Endodermal cell (in vitro differentiated cells): ENCODE measurements around the gene NCK2. TPM values are rescaled to one million over a fixed set of nuclear protein-coding genes. Genes with fewer than 3 reads are reported as not detected.

Source experiments
- DNase-seq: peaks from one replicate; pipeline ENCODE4 v3.0.0-alpha.2; 2017
- H3K27ac ChIP-seq: 2 replicates; pipeline ENCODE4 v1.5.1; 2013; ENCODE audit warnings: mild to moderate bottlenecking, low read depth, low read length, moderate library complexity
- H3K27me3 ChIP-seq: 2 replicates; pipeline ENCODE4 v1.6.1; 2013; ENCODE audit warnings: mild to moderate bottlenecking, low read length, moderate library complexity; ENCODE audit not compliant: insufficient read depth, control insufficient read depth, poor library complexity, severe bottlenecking
- H3K36me3 ChIP-seq: 2 replicates; pipeline ENCODE4 v1.7.0; 2013; ENCODE audit warnings: mild to moderate bottlenecking, low read length, moderate library complexity; ENCODE audit not compliant: control insufficient read depth, insufficient read depth
- H3K4me1 ChIP-seq: one replicate; pipeline ENCODE4 v1.7.0; 2013; ENCODE audit warnings: low read length; ENCODE audit not compliant: control insufficient read depth, insufficient read depth
- H3K4me3 ChIP-seq: 2 replicates; pipeline ENCODE4 v1.5.1; 2013; ENCODE audit warnings: mild to moderate bottlenecking, low read length, moderate library complexity
- H3K9ac ChIP-seq: 2 replicates; pipeline ENCODE4 v1.6.1; 2013; ENCODE audit warnings: mild to moderate bottlenecking, low read length, moderate library complexity; ENCODE audit not compliant: poor library complexity, severe bottlenecking; ENCODE audit errors: extremely low read depth
- H3K9me3 ChIP-seq: 2 replicates; pipeline ENCODE4 v1.6.1; 2013; ENCODE audit warnings: mild to moderate bottlenecking, low read length, moderate library complexity; ENCODE audit not compliant: control insufficient read depth
- H3K27ac Mint-ChIP-seq: 2 replicates; pipeline ENCODE4 v1.8.0; 2020; ENCODE audit warnings: mixed read lengths
- H3K27me3 Mint-ChIP-seq: 2 replicates; pipeline ENCODE4 v1.8.0; 2021; ENCODE audit warnings: mild to moderate bottlenecking, mixed read lengths; ENCODE audit not compliant: insufficient read depth
- H3K36me3 Mint-ChIP-seq: 2 replicates; pipeline ENCODE4 v1.8.0; 2020; ENCODE audit warnings: low read depth, mixed read lengths
- H3K4me1 Mint-ChIP-seq: 2 replicates; pipeline ENCODE4 v1.8.0; 2020; ENCODE audit warnings: mixed read lengths
- H3K4me3 Mint-ChIP-seq: 2 replicates; pipeline ENCODE4 v1.8.0; 2020; ENCODE audit warnings: mild to moderate bottlenecking, moderate library complexity, mixed read lengths
- H3K9me3 Mint-ChIP-seq: 2 replicates; pipeline ENCODE4 v1.8.0; 2020; ENCODE audit warnings: mild to moderate bottlenecking, mixed read lengths
- CTCF ChIP-seq: fragments of 200-600 bp; sonication (generic); conservative IDR thresholded peaks from 2 replicates; pipeline ENCODE4 v1.5.0; 2021; ENCODE audit warnings: antibody characterized with exemption, mild to moderate bottlenecking
- WGBS, 2 experiments: methylation state at CpG; one replicate each; pipeline versions ENCODE4 v1.1.5 to v1.1.7; 2013; ENCODE audit warnings: missing lambda C conversion rate in 2 of 2, mixed read lengths in 1 of 2; ENCODE audit not compliant: insufficient coverage in 1 of 2, insufficient read length in 1 of 2; 5-methylcytosine and 5-hydroxymethylcytosine counted together
- total RNA-seq, 2 donors: library from RNA; stranded (reverse); fragmentation: NEBNext Ultra II Directional in 1 of 2; extraction: Animal tissue kit (Norgen Biotek cat#: 25700) in 1 of 2; gene quantifications; 2 replicates in 1 of 2; 3 replicates in 1 of 2; pipeline ENCODE4 v1.2.1, GENCODE V29; 2021

The NCK2 gene
- total RNA-seq, 2 donors from 2014 or later: 58.9 to 63.8 TPM

- H3K4me1 ChIP-seq: no peaks in the 10 kb centered on the region
- H3K27me3 ChIP-seq: no peaks in the 10 kb centered on the region
- H3K36me3 Mint-ChIP-seq: peaks cover 12% of the 10 kb centered on the region
- no peaks in the 10 kb centered on the region for H3K27me3 Mint-ChIP-seq
- peaks cover 22% of the 10 kb centered on the region for H3K4me1 Mint-ChIP-seq
- no peaks in the 10 kb centered on the region for H3K9me3 ChIP-seq
- no peak for TF ChIP-seq CTCF
- no peak overlapping the region for H3K4me3 Mint-ChIP-seq
- H3K9me3 Mint-ChIP-seq: no peaks in the 10 kb centered on the region
- H3K9ac ChIP-seq: no peak overlapping the region
- DNase-seq: no peak
- peaks cover 2% of the 10 kb centered on the region for H3K36me3 ChIP-seq
- H3K27ac Mint-ChIP-seq: no peak overlapping the region
- no peak overlapping the region for H3K27ac ChIP-seq
- WGBS, 2 experiments: 94 to 96% methylated on average over 2 to 3 of the region's 3 CpGs
- no peak overlapping the region for H3K4me3 ChIP-seq
Measured at GRCh38 chr2:105803337-105803736, 58.6 kb downstream of the NCK2 start.

GRCh38 chr2:105803773-105804172 is 59.1 kb downstream of the NCK2 start:
- DNase-seq: peak; percentile 10
- no peak overlapping the region for H3K9ac ChIP-seq
- Mint-ChIP-seq H3K9me3 (no peaks in the 10 kb centered on the region), H3K4me3 (no peak overlapping the region), H3K4me1 (peaks cover 27% of the 10 kb centered on the region), H3K27ac (no peak overlapping the region), H3K36me3 (peaks cover 14% of the 10 kb centered on the region), H3K27me3 (no peaks in the 10 kb centered on the region)
- no peak for TF ChIP-seq CTCF
- H3K36me3 ChIP-seq: peaks cover 3% of the 10 kb centered on the region
- no peak overlapping the region for H3K27ac ChIP-seq
- no peaks in the 10 kb centered on the region for H3K27me3 ChIP-seq
- 95 to 100% methylated on average over 2 to 4 of the region's 4 CpGs for WGBS, 2 experiments
- H3K9me3 ChIP-seq: no peaks in the 10 kb centered on the region
- H3K4me1 ChIP-seq: no peaks in the 10 kb centered on the region
- H3K4me3 ChIP-seq: no peak overlapping the region

- Histone ChIP-seq H3K9ac (no peak overlapping the region), H3K27ac (no peak overlapping the region), H3K4me3 (no peak overlapping the region), H3K27me3 (no peaks in the 10 kb centered on the region), H3K36me3 (peaks cover 3% of the 10 kb centered on the region), H3K4me1 (no peaks in the 10 kb centered on the region), H3K9me3 (no peaks in the 10 kb centered on the region)
- Mint-ChIP-seq H3K27ac (no peak overlapping the region), H3K9me3 (no peaks in the 10 kb centered on the region), H3K27me3 (no peaks in the 10 kb centered on the region), H3K4me3 (no peak overlapping the region), H3K36me3 (peaks cover 14% of the 10 kb centered on the region), H3K4me1 (peaks cover 28% of the 10 kb centered on the region)
- 90 to 96% methylated on average over 3 of the region's 3 CpGs for WGBS, 2 experiments
- TF ChIP-seq CTCF: no peak
- DNase-seq: no peak
Measured at GRCh38 chr2:105804266-105804665, 59.6 kb downstream of the NCK2 start.
